NOMO-1 treated with DMSO at 0.1 percent for 48 hours (cell line): ENCODE results near the gene KRTDAP.

ENCODE experiments used
- DNase-seq: peaks from one replicate; lab custom pipeline; 2025; ENCODE audit not compliant: unreplicated experiment; lab: John Stamatoyannopoulos, UW

The KRTDAP gene

DNA sequence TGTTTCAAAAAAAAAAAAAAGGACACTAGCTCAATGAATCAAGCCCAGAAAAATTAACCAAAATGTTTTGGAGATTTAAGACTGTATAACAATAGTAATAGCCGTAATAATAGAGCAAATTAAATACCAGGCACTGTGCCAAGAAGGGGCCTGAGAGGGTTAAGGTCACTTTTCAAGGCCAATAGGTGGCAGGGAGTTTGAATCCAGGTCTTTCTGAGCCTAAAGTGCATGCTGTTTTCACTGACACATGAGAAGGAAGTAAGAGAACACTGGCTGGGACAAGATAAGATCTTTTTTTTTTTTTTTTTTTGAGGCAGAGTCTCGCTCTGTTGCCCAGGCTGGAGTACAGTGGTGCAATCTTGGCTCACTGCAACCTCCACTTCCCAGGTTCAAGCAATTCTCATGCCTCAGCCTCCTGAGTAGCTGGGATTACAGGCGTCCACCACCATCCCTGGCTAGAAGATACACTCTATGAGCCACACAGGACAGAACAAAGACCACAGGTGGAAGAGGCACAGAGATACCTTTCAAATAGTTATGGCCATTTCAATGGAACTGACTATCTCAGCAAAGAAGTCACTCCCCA is 34.6 kb downstream of the KRTDAP start:
- DNase-seq = no peak

DNA sequence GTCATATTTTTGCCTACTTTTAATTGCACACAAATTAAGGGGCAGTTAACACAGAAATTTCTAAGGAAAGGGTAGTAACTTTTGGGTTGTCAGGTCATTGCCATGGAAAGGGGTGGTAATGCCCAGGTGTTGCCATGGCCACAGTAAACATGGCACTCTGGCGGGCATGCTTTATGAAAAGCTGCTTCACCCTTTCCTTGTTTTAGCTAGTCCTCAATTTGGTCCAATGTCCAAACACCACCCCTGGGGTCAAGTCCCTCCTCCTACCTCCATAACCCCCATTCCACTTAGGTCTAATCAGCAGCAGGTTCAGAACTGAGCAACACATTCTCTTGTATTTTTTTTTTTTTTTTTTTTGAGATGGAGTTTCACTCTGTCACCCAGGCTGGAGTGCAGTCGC is 35.6 kb downstream of the KRTDAP start:
- DNase-seq = no peak

- no peak for DNase-seq
Measured at GRCh38 chr19:35451338-35452096, 38.7 kb downstream of the KRTDAP start.

DNA sequence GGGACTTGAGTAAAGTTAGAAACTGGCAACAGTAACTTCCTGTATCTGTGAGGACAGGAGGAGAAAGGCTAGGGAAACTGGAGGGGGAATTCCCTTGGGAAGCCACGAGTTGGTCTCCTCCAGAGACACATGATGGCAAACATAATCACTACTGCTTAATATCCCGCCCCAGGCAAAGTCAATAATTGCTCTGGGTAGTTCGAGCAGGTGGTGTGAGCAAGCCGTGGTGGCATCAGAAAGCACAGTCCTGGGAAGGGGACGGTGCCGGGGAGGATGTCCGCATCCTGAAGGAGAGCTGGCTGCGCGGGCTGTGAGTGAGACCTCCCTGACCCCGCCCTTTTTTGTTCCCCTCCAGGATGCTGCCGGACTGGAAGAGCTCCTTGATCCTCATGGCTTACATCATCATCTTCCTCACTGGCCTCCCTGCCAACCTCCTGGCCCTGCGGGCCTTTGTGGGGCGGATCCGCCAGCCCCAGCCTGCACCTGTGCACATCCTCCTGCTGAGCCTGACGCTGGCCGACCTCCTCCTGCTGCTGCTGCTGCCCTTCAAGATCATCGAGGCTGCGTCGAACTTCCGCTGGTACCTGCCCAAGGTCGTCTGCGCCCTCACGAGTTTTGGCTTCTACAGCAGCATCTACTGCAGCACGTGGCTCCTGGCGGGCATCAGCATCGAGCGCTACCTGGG is 40.8 kb downstream of the KRTDAP start:
- no peak for DNase-seq

DNA sequence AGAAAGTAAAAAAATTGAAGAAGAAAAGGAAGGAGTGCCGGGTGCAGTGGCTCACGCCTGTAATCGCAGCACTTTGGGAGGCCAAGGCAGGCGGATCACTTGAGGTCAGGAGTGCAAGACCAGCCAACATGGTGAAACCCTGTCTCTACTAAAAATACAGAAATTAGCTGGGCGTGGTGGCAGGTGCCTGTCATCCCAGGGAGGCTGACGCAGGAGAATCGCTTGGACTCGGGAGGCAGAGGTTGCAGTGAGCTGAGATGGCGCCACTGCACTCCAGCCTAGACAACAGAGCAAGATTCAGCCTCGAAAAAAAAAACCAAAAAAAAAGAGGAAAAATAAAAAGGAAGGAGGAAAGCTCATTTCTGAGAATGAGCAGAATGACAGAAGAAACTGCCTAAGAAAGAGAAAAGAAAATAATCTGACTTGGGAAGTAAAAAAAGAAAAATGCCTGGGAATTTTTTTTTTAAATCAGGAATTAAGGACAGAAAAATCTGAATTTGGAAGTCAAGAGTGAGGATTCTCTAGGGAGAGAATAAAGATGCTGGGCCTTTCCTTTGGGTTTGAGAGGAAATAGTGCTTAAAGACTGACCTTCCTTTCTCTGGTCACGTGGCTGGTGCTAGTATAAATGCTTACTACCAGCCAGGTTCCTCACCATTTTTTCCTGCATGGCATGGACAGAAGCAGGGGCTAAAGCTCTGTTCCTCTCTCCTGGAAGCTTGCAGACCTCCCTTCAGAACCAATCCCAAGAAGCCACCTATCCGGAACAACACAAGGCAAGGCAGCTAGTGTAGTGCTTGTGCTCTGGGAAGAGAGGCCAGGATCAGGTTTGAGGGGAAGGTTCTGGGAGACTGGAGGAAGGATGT is 42.4 kb downstream of the KRTDAP start, which contains the start of gene FFAR2:
Gene FFAR2 (plus strand): TSS at position 652 of the 864 bp plus-strand sequence. CDS start 1,458 bp downstream, outside the sequence.
- peak; percentile 18 for DNase-seq

- DNase-seq = peak; percentile 81
Measured at GRCh38 chr19:35445826-35446593, 44.3 kb downstream of the KRTDAP start.

GRCh38 chr19:35444735-35445134 is 45.5 kb downstream of the KRTDAP start:
- DNase-seq = no peak

DNA sequence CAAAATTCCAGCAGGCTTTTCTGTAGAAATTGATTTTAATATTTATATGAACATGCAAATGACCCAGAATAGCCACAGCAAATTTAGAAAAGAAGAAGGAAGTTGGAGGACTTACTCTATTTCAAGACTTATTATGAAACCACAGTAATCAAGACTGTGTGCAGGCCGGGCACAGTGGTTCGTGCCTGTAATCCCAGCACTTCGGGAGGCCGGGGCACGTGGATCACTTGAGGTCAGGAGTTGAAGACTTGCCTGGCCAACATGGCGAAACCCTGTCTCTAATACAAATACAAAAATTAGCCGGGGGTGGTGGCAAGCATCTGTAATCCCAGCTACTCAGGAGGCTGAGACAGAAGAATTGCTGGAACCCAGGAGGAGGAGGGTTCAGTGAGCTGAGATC is 48.2 kb downstream of the KRTDAP start:
- DNase-seq = peak; percentile 84

DNA sequence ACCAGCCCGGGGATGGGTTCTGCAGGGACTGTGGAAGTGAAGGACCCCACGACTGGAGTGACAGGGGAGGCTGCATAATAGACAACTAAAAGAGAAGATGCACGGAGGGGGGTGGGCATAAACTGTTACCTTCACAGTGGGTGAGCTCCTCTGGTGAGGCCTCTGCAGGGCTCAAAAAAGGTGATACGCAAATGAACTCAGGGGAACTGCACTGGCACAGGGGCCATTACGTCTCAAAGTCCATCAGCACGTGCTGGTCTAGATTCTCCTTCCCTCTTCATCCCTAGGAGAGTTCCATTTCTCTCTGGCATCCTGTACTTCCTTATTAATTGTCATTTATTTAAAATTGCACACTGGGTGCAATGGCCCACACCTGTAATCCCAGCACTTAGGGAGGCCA is 50.3 kb downstream of the KRTDAP start:
- no peak for DNase-seq

DNA sequence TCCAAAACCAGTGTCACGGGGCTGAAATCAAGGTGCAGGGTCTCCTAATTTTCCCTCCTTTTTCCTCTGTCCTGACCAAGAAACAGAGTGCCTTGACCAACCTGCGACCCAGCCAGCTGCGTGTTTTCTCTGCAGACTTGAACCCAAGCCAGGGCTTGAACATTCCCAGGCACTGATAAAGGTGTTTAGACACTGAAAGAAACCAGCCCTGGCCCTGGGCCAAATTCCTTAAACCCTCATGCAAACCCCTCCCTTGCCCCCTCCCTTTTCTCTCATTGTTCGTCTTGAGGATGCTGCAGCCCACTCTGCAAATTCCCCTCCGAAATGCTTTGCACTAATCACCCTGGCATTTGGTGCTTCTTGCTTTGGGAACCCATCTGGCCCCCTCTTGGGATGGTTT is 51.7 kb downstream of the KRTDAP start:
- DNase-seq = no peak

GRCh38 chr19:35438096-35438495 is 52.2 kb downstream of the KRTDAP start:
- DNase-seq = no peak

GRCh38 chr19:35437406-35437951 is 52.8 kb downstream of the KRTDAP start:
- DNase-seq = no peak
